Stimulated activated naive CD8-positive, alpha-beta T cell treated with anti-CD3 and anti-CD28 coated beads, Interleukin-15, Interleukin-2, amounts not matched to agents 100 ng/mL and 50 ng/mL, for 24 hours (primary cell): Measurements from ENCODE around the gene MRPS7.

Source experiments
- H3K27ac Mint-ChIP-seq: one replicate; pipeline ENCODE4 v1.8.0; 2021; ENCODE audit warnings: mild to moderate bottlenecking, mixed read lengths
- H3K27me3 Mint-ChIP-seq: one replicate; pipeline ENCODE4 v1.8.0; 2021; ENCODE audit warnings: mixed read lengths
- H3K36me3 Mint-ChIP-seq: one replicate; pipeline ENCODE4 v1.8.0; 2021; ENCODE audit warnings: low read depth, mixed read lengths
- H3K4me1 Mint-ChIP-seq: one replicate; pipeline ENCODE4 v1.8.0; 2021; ENCODE audit warnings: low read depth, mixed read lengths
- H3K4me3 Mint-ChIP-seq: one replicate; pipeline ENCODE4 v1.8.0; 2021; ENCODE audit warnings: mild to moderate bottlenecking, mixed read lengths
- H3K9me3 Mint-ChIP-seq: one replicate; pipeline ENCODE4 v1.8.0; 2021; ENCODE audit warnings: mixed read lengths

MRPS7 gene

DNA sequence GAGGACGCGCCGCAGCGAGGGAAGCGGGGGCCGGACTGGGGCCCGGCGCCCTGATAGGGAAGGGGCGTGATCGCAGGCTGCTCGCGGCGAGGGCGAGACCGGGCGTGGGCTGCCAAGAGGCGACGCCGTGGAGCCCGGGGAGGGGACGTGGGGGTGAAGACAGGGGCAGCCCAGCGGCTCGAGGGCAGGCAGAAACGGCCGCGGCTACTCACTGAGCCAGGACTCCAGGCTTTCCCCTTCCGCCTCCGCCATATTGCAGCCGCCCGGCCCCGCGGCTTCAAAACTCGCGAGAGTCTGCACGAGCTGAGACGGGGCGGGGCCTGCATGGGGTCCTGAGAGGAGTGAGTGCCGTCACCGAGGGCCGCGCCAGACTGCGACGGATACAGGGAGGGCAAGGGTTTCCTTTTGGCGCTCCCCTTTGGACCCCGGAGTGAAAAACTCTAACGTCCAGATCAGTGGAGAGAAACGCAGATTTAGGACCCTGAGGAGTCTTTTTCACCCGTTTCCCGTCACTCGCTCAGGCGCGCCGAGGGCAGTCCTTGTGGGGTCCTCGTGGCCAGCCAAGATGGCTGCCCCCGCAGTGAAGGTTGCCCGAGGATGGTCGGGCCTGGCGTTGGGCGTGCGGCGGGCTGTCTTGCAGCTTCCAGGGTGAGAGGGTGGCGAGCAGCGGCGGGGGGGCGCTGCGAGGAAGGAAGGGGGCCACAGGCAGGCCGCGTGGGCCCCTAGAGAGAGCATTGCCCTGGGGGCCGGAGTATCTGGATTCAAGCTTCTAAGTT lies at the start of gene MRPS7, which contains the start of gene GGA3:
Gene MRPS7, plus strand, starts transcription at position 544 of the 776 bp plus-strand sequence. Its CDS starts 22 bp downstream, at position 566.
Gene GGA3, minus strand, starts transcription at position 271 of the 776 bp plus-strand sequence. Its CDS starts 19 bp downstream, at position 252.
- Mint-ChIP-seq H3K4me3 (peak within 1 kb of the TSS; percentile 100), H3K27me3 (no peaks in the 10 kb centered on the region), H3K9me3 (no peaks in the 10 kb centered on the region), H3K36me3 (peaks cover 51% of the 10 kb centered on the region), H3K4me1 (peaks cover 68% of the 10 kb centered on the region), H3K27ac (peak within 1 kb of the TSS; percentile 99)

DNA sequence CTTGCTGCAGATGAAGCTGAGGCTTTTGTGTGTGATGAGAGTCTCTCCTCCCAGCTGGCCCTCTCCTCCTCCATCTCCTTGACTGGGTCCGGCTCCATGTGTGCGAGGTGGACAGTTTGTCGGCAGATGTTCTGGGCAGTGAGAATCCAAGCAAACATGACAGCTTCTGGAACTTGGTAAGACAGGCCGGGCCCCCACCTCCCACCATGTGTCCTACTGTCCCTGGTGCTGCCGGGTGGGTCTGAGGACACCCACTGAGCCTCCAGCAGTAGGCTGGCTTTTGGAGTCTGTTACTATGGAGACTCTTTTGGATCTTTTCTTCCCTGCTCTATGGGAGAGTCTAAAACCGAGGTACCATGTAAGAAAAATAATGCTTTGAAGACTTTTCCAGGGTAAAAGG lies 43.5 kb upstream of the MRPS7 start:
- H3K36me3 Mint-ChIP-seq, result peaks cover 56% of the 10 kb centered on the region
- no peak overlapping the region for H3K27ac Mint-ChIP-seq
- no peaks in the 10 kb centered on the region for H3K4me1 Mint-ChIP-seq

DNA sequence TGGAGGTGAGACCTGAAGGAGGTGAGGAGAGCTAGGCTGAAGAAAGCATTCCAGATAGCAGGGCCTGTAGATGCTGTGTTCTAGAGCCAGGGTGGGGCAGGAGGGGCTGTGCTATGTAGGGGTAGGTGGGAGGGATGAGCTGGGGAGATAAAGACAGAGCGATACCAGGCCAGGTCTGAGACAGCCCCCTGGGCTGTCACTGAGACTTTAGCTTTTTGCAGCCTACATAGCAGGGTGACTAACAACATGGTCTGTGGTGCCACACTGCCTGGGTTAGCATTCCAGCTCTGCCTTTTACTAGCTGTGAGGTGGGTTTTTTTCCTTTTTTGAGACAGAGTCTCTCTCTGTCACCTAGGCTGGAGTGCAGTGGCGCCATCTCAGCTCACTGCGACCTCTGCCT lies 41.9 kb upstream of the MRPS7 start:
- Mint-ChIP-seq H3K4me3 (no peak overlapping the region), H3K27ac (no peak overlapping the region), H3K27me3 (no peaks in the 10 kb centered on the region), H3K9me3 (no peaks in the 10 kb centered on the region), H3K36me3 (peaks cover 56% of the 10 kb centered on the region), H3K4me1 (no peaks in the 10 kb centered on the region)

More for the DNA sequence above, 43.5 kb upstream of the MRPS7 start:
- Mint-ChIP-seq H3K9me3 (no peaks in the 10 kb centered on the region), H3K27me3 (no peaks in the 10 kb centered on the region), H3K4me3 (no peak overlapping the region)

DNA sequence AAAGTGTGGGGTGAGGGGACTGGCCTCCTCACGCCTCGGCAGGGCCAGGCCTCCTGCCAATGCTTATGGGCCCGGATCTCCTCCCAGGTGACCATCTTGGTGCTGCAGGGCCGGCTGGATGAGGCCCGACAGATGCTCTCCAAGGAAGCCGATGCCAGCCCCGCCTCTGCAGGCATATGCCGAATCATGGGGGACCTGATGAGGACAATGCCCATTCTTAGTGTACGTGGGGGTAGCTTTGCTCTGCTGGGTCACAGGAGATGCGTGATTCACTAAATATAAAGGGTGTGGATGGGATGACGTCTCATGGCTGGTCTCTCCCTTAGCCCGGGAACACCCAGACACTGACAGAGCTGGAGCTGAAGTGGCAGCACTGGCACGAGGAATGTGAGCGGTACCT lies 36.7 kb upstream of the MRPS7 start:
- H3K27me3 Mint-ChIP-seq, result no peaks in the 10 kb centered on the region
- no peak overlapping the region for H3K4me3 Mint-ChIP-seq
- H3K4me1 Mint-ChIP-seq, result no peaks in the 10 kb centered on the region
- H3K27ac Mint-ChIP-seq, result no peak overlapping the region
- H3K9me3 Mint-ChIP-seq, result no peaks in the 10 kb centered on the region
- peaks cover 52% of the 10 kb centered on the region for H3K36me3 Mint-ChIP-seq

DNA sequence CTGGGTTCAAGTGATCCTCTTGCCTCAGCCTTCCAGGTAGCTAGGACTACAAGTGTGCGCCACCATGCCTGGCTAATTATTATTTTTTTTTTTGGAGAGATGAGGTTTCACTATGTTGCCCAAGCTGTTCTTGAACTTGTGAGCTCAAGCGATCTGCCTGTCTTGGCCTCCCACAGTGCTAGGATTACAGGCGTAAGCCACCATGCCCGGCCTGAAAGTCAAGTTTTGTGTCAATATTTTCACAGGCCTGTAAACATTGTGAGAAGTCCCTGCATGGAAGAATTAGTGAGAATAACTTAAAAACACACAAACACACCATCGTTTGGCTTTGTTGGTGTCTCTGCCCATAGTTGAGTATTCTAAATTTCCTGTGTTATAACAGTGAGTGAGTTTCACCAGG lies 34.0 kb upstream of the MRPS7 start:
- Mint-ChIP-seq H3K36me3 (peaks cover 60% of the 10 kb centered on the region), H3K27ac (no peak overlapping the region)

DNA sequence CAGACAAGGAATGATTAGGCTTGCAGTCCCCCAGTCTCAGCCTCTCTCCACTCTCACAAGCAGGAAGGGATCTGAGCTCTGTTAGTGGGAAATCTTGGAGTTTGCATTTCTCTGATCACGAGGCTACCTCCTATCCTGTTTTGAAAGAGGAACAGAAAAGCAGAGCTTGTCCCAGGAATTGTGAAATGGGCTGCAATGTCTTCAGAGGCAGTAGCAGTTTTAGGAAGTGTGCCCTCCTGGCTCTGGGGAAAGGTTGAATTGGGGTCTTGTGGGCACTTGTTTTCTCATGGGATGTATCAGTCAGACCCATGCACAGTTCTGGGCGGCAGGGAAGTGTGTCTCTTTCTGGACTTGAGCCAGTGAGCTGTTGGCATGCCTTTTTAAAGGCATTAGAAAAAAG lies 33.4 kb upstream of the MRPS7 start:
- Mint-ChIP-seq H3K36me3 (peaks cover 61% of the 10 kb centered on the region), H3K27me3 (no peaks in the 10 kb centered on the region), H3K4me1 (no peaks in the 10 kb centered on the region), H3K27ac (no peak overlapping the region), H3K4me3 (no peak overlapping the region), H3K9me3 (no peaks in the 10 kb centered on the region)

More for the DNA sequence above, 34.0 kb upstream of the MRPS7 start:
- no peaks in the 10 kb centered on the region for H3K27me3 Mint-ChIP-seq
- H3K4me3 Mint-ChIP-seq, result no peak overlapping the region
- H3K4me1 Mint-ChIP-seq, result no peaks in the 10 kb centered on the region
- H3K9me3 Mint-ChIP-seq, result no peaks in the 10 kb centered on the region

DNA sequence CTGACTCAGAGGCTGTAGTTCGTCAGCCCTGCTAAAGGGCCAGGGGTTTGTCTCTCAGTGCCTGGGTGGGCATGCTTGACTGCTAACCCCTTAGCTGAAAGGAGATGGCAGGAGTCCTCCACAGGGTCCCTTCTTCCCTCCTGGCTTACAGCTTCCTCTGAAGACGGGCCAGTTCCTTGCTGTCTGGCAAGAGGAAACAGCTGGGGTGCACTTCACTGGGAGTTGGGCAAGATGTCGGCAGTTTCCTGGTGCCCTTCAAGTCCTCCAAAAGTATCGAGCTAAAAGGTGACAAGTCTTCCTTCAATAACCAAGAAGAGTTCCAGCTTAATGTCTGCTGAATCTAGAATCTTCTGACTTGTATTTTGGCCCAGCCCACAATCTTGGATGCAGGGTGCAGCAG lies 32.8 kb upstream of the MRPS7 start:
- Mint-ChIP-seq H3K36me3 (peaks cover 59% of the 10 kb centered on the region), H3K27ac (no peak overlapping the region), H3K4me3 (no peak overlapping the region), H3K4me1 (no peaks in the 10 kb centered on the region), H3K27me3 (no peaks in the 10 kb centered on the region), H3K9me3 (no peaks in the 10 kb centered on the region)

DNA sequence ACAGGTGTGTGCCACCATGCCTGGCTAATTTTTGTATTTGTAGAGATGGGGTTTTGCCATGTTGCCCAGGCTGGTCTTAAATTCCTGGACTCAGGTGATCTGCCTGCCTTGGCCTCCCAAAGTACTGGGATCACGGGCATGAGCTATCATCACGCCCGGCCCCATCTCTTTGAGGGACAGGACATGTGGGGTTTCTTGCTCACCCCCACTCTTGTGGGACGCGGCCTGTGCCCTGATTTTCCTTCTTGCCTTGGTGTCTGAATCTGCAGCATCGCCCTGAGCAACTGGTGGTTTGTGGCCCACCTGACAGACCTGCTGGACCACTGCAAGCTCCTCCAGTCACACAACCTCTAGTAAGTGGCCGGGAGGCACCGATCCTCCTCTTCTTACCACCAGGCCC lies 30.6 kb upstream of the MRPS7 start:
- Mint-ChIP-seq H3K4me3 (no peak overlapping the region), H3K27me3 (no peaks in the 10 kb centered on the region), H3K4me1 (no peaks in the 10 kb centered on the region), H3K36me3 (peaks cover 56% of the 10 kb centered on the region), H3K9me3 (no peaks in the 10 kb centered on the region), H3K27ac (no peak overlapping the region)

DNA sequence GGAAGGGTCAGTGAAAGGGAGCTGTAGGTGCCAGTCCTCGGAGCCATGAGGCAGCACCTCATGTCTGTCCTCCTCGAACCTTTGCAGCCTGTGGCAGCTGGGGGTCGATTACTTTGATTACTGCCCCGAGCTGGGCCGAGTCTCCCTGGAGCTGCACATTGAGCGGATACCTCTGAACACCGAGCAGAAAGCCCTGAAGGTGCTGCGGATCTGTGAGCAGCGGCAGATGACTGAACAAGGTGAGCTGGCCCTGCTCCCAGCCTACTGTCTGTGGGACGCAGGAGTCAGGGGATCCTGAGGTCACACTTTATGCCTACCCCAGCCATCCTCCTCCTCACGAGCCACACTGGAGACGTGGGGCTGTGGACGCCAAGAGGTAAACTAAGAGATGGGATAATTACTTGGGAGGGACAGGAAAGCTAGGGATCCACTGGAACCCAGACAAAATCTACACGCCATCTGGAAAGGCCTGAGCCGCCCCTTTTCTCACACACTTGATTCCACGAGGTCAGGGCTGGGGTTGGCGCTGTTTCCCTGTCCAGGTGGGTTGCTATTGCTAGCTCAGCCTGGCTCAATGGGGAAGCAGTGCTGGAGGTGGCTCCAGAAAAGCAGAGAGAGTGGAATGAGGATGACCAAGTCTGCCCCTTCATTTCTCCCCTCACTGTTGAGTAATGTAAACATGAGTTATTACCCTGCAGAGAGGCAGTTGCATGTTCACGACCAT lies 29.8 kb upstream of the MRPS7 start:
- Mint-ChIP-seq H3K4me3 (no peak overlapping the region), H3K27ac (no peak overlapping the region)

DNA sequence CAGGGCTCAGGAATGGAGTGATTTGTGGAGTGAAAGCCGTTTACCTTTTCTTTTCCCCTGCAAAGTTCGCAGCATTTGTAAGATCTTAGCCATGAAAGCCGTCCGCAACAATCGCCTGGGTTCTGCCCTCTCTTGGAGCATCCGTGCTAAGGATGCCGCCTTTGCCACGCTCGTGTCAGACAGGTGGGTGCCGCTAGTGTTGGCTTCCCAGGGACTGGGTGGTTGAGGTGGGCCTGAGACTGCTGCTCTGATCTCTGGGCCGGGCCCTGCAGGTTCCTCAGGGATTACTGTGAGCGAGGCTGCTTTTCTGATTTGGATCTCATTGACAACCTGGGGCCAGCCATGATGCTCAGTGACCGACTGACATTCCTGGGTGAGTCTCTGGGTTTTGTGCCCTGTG lies 28.9 kb upstream of the MRPS7 start:
- Mint-ChIP-seq H3K27ac (no peak overlapping the region), H3K9me3 (no peaks in the 10 kb centered on the region), H3K4me3 (no peak overlapping the region), H3K4me1 (no peaks in the 10 kb centered on the region), H3K27me3 (no peaks in the 10 kb centered on the region), H3K36me3 (peaks cover 62% of the 10 kb centered on the region)

More for the DNA sequence above, 29.8 kb upstream of the MRPS7 start:
- Mint-ChIP-seq H3K9me3 (no peaks in the 10 kb centered on the region), H3K4me1 (no peaks in the 10 kb centered on the region), H3K27me3 (no peaks in the 10 kb centered on the region), H3K36me3 (peaks cover 58% of the 10 kb centered on the region)

DNA sequence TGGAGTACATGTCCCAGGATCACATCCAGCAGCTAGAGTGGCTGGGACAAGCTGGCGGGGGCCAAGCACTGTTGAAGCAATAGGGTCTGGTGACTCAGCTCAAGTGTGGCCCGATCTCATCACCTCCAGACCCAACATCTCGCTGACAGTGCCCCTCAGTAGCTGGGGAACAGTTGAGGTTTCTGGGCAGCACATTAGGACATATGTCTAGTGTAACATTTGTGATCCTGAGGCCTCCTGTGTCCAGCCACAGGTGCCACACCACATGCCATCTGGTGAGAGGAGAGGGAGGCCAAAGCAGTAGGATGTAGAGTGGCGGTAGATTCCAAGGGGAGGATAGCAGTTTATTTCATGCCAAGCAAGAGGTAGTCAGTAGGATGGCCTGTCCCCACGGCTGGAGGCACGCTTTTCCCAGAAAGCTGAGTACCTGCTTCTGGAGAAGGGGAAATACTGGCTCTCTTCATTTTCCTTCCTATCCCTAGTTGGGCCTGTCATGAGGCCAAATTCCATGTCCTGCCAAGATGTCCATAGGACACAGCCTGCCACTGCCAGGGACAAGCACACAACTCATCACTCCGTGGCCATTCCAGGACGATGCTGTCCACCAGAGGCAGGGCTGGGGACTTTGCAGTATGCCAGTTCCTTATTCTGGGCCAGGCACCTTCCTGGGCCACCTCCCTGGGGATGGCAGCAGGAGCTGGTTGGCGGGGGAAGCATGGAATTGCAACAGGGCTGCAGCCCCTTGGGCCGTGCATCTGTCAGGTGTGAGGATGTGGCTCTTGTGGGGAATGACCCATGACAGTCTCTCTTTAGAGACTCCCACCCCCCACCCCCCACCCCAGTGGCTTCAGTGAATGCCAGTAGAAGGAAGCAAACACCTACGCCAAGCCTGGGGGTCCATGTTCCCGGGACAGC lies 24.3 kb upstream of the MRPS7 start:
- Mint-ChIP-seq H3K27me3 (no peaks in the 10 kb centered on the region), H3K4me1 (peaks cover 27% of the 10 kb centered on the region), H3K9me3 (no peaks in the 10 kb centered on the region), H3K4me3 (no peak overlapping the region), H3K27ac (peak overlapping the region; percentile 79), H3K36me3 (peaks cover 66% of the 10 kb centered on the region)

DNA sequence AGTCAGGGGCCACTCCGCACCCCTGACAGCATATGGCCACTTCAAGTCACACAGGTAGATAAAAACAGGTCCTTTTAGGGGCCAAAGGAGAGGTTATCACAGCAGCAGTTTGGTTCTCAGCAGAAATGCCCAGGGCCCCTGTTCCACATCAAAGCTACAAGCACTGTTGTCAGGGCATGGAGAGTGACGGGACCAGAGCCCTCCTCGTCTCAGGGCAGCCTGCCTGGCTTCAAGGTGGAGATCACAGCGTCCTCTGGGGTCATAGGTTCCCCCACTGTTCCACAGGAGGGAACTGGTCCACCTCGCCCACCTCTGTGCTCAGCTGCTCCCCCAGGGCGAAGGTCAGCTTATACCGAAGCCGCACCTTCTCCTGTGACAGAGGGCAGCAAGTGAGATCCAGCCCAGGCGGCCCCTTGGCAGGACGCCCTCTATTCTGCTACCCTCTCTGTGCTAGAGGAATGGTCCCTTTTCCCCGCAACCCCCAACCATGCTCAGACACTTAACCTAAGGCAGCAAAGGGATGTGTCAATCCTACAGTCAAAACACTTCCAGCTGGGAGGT lies 23.6 kb upstream of the MRPS7 start:
- peaks cover 64% of the 10 kb centered on the region for H3K36me3 Mint-ChIP-seq
- peaks cover 35% of the 10 kb centered on the region for H3K4me1 Mint-ChIP-seq
- H3K9me3 Mint-ChIP-seq, result no peaks in the 10 kb centered on the region
- no peak overlapping the region for H3K4me3 Mint-ChIP-seq
- H3K27me3 Mint-ChIP-seq, result no peaks in the 10 kb centered on the region
- no peak overlapping the region for H3K27ac Mint-ChIP-seq

DNA sequence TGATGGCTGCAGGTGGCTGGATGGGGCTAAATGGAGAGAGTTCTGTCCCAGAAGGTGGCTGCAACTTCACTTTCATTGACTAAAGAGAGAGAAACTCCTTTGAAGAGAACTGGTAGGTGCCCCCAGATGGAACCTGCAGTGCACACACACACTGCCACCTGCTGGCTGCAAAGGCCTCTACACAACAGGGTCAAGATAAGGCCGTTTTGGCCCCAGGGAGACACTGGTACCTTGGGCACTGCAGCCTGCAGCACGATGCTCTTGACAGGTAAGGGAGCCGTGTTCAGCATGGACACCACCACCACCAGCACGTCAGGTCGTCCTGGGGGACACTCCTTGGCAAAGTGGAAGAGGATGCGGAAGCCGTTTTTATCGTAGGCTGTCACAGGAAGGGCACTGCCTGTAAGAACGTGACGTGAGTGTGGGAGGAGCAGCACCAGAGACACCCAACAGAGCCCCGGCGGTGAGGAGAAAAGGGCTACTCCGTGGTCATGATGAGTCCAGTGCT lies 22.9 kb upstream of the MRPS7 start:
- Mint-ChIP-seq H3K27me3 (no peaks in the 10 kb centered on the region), H3K27ac (peak overlapping the region; percentile 83), H3K36me3 (peaks cover 66% of the 10 kb centered on the region), H3K9me3 (no peaks in the 10 kb centered on the region), H3K4me1 (peaks cover 41% of the 10 kb centered on the region), H3K4me3 (peak overlapping the region; percentile 33)

DNA sequence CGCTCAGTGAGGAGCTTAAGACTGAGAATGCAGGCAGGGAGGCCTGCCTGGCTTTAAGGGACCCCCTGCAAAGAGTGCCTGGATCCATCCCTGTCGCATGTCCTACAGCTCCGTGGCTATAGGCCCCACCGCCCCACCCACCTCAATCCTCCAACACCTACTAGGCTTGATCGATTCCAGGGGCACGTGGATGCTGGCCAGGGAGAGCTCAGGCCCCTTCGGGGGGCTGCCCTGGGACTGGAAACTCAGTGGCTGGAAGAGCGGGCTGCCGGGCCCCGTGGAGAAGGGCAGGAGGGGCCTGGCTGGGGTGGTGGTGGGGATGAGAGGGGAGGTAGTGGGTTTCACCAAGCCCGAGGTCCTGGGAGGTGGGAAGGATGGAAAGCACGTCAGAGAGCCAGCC lies 22.5 kb upstream of the MRPS7 start:
- Mint-ChIP-seq H3K27ac (peak overlapping the region; percentile 83), H3K4me3 (no peak overlapping the region), H3K9me3 (no peaks in the 10 kb centered on the region), H3K4me1 (peaks cover 46% of the 10 kb centered on the region), H3K27me3 (no peaks in the 10 kb centered on the region), H3K36me3 (peaks cover 68% of the 10 kb centered on the region)
